K562 (cell line): ENCODE data around the gene RETSAT. TPM values are rescaled to one million over a fixed set of nuclear protein-coding genes. Genes with fewer than 3 reads are reported as not detected.

Experiments
- ARNT ChIP-seq, 2 experiments: fragments of 450-650 bp; IDR thresholded peaks; 2 replicates each; pipeline ENCODE4 v1.6.1; 2016; ENCODE audit warnings: mild to moderate bottlenecking in 1 of 2
- BCOR ChIP-seq: fragments of 450-650 bp; IDR thresholded peaks from 2 replicates; pipeline ENCODE4 v1.6.1; 2016
- C11orf30 ChIP-seq: fragments of 450-650 bp; IDR thresholded peaks from 2 replicates; pipeline ENCODE4 v1.6.1; 2016; ENCODE audit warnings: low read depth, mild to moderate bottlenecking
- CC2D1A ChIP-seq: fragments of 450-650 bp; IDR thresholded peaks from 2 replicates; pipeline ENCODE4 v1.6.1; 2017; ENCODE audit warnings: mild to moderate bottlenecking
- CTBP1 ChIP-seq: fragments of 450-650 bp; IDR thresholded peaks from 2 replicates; pipeline ENCODE4 v1.6.1; 2016; ENCODE audit warnings: borderline replicate concordance
- DACH1 ChIP-seq: fragments of 450-650 bp; IDR thresholded peaks from 2 replicates; pipeline ENCODE4 v1.6.1; 2018; ENCODE audit not compliant: partially characterized antibody
- DIDO1 ChIP-seq: fragments of 450-650 bp; IDR thresholded peaks from 2 replicates; pipeline ENCODE4 v1.6.1; 2016; ENCODE audit warnings: low read depth, missing biosample characterization, missing genetic modification characterization
- DNMT1 ChIP-seq: fragments of 450-650 bp; IDR thresholded peaks from 2 replicates; pipeline ENCODE4 v1.6.1; 2016; ENCODE audit warnings: antibody characterized with exemption, mild to moderate bottlenecking
- EP300 ChIP-seq: IDR thresholded peaks from 2 replicates; pipeline ENCODE4 v1.6.1; 2012; ENCODE audit warnings: low read length, improper control_type of control experiment
- HOMEZ ChIP-seq: fragments of 250-450 bp; sonication (Bioruptor Pico); IDR thresholded peaks from 2 replicates; pipeline ENCODE4 v1.4.0; 2020; ENCODE audit warnings: mild to moderate bottlenecking, moderate library complexity
- LARP7 ChIP-seq: fragments of 450-650 bp; IDR thresholded peaks from 2 replicates; pipeline ENCODE4 v1.6.1; 2016
- MTA2 ChIP-seq: fragments of 450-650 bp; IDR thresholded peaks from 2 replicates; pipeline ENCODE4 v1.6.1; 2016; ENCODE audit warnings: low read depth
- NCOR1 ChIP-seq: fragments of 450-650 bp; IDR thresholded peaks from 2 replicates; pipeline ENCODE4 v1.6.1; 2016; ENCODE audit warnings: mild to moderate bottlenecking, moderate library complexity
- NFE2 ChIP-seq: IDR thresholded peaks from 2 replicates; pipeline ENCODE4 v1.6.1; 2014; ENCODE audit warnings: antibody characterized with exemption, low read depth
- SMARCC2 ChIP-seq: fragments of 450-650 bp; IDR thresholded peaks from 2 replicates; pipeline ENCODE4 v1.6.1; 2017; ENCODE audit warnings: antibody characterized with exemption, moderate library complexity, mild to moderate bottlenecking, low read depth
- TCF3 ChIP-seq: sonication (generic); formaldehyde crosslinking; IDR thresholded peaks from 2 replicates; pipeline ENCODE4 v1.4.0; 2020; ENCODE audit warnings: mild to moderate bottlenecking, missing genetic modification reagents
- TRIM25 ChIP-seq: fragments of 450-650 bp; IDR thresholded peaks from 2 replicates; pipeline ENCODE4 v1.7.0; 2016; ENCODE audit warnings: borderline replicate concordance
- XRCC4 ChIP-seq: IDR thresholded peaks from one replicate; pipeline ENCODE4 v1.6.1; 2011; ENCODE audit not compliant: insufficient read depth, insufficient read length; ENCODE audit errors: extremely low read depth
- ZFPM2 ChIP-seq: fragments of 250-450 bp; sonication (Bioruptor Pico); IDR thresholded peaks from 2 replicates; pipeline ENCODE4 v1.5.1; 2022; ENCODE audit warnings: mild to moderate bottlenecking
- ZNF316 ChIP-seq: fragments of 450-650 bp; IDR thresholded peaks from 2 replicates; pipeline ENCODE4 v1.6.1; 2016
- polyA plus RNA-seq, 8 experiments: library from polyadenylated mRNA; depleted of rRNA in 4 of 8; stranded (reverse) in 5 of 8; unstranded in 3 of 8; fragments of >200 nt; fragmentation: Nextera tagmentation in 2 of 8; fragmentation: Illumina TruSeq in 1 of 8; extraction: Ambion mirVana in 2 of 8; extraction: Trizol in 1 of 8; gene quantifications; 2 replicates each; pipeline versions ENCODE4 v1.2.1 to v1.2.3, GENCODE V29; 2011 to 2014; ENCODE audit warnings: inconsistent platforms in 1 of 8, missing spikeins in 1 of 8
- total RNA-seq, 7 experiments: library from RNA; depleted of rRNA in 6 of 7; stranded (reverse); fragments of >200 nt in 6 of 7; fragmentation: Illumina TruSeq in 2 of 7; extraction: Trizol in 2 of 7; gene quantifications; 2 replicates each; pipeline versions ENCODE4 v1.2.1 to v1.2.3, GENCODE V29; 2011 to 2021; ENCODE audit warnings: low replicate concordance in 1 of 7
- TF ChIP-seq, protein P1 (sequence below): sonication (generic); formaldehyde crosslinking; IDR thresholded peaks from 2 replicates; pipeline ENCODE4 v1.8.1; 2023; ENCODE audit warnings: mild to moderate bottlenecking, missing genetic modification reagents, moderate library complexity
- TF ChIP-seq, protein P2 (sequence below): IDR thresholded peaks from 3 replicates; pipeline ENCODE4 v1.6.1; 2011; ENCODE audit warnings: borderline replicate concordance, mild to moderate bottlenecking; ENCODE audit not compliant: insufficient read length, insufficient read depth

RETSAT gene
- total and polyA plus RNA-seq, 9 of the 15 experiments (the other 6 are each of a cell fraction or from before 2014, with no cell fraction given), result 1.9 to 21.6 (median 16.5) TPM

DNA sequence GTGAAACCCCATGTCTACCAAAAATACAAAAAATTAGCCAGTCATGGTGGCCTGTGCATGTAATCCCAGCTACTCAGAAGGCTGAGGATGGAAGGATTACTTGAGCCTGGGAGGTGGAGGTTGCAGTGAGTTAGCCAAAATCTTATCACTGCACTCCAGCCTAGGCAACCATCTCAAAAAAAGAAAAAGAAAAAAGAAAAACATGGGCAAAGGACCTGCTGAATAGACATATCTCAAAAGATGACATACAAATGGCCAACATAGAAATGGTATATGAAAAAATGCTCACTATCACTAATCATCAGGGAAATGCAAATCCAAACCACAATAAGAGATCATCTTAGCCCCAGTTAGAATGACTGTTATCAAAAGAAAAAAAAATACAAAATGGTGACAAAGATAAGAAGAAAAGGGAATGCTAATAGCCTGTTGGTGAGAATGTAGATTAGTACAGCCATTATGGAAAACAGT is 25.1 kb downstream of the RETSAT start (continued):
- TF ChIP-seq MTA2 (peak; percentile 74), ZFPM2 (CRISPR knock-in tag) (no peak), NCOR1 (peak; percentile 84), EP300 (peak; percentile 67), DIDO1 (no peak), TRIM25 (no peak), DNMT1 (0 out of 2 replicates have a peak, but pooled peaks have one; percentile 30), BCOR (peak; percentile 67), NFE2 (peak; percentile 94), CTBP1 (peak; percentile 91), TCF3 (CRISPR knock-in tag) (peak; percentile 61), SMARCC2 (peak; percentile 82; the same call in 1 of the 2 replicates), C11orf30 (peak; percentile 97), XRCC4 (no peak), ZNF316 (peak; percentile 99), DACH1 (peak; percentile 69), CC2D1A (peak; percentile 68; the same call in 1 of the 2 replicates), HOMEZ (CRISPR knock-in tag) (no peak), ARNT (IDR thresholded peaks at IDR 0.05) (peak in 1 of 2 experiments; percentile 88; a peak in 2 of 4 replicates), LARP7 (peak; percentile 28; the same call in 1 of the 2 replicates)
- TF ChIP-seq, protein P1, sequence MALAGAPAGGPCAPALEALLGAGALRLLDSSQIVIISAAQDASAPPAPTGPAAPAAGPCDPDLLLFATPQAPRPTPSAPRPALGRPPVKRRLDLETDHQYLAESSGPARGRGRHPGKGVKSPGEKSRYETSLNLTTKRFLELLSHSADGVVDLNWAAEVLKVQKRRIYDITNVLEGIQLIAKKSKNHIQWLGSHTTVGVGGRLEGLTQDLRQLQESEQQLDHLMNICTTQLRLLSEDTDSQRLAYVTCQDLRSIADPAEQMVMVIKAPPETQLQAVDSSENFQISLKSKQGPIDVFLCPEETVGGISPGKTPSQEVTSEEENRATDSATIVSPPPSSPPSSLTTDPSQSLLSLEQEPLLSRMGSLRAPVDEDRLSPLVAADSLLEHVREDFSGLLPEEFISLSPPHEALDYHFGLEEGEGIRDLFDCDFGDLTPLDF (CRISPR knock-in tag), result no peak
- TF ChIP-seq, protein P2, sequence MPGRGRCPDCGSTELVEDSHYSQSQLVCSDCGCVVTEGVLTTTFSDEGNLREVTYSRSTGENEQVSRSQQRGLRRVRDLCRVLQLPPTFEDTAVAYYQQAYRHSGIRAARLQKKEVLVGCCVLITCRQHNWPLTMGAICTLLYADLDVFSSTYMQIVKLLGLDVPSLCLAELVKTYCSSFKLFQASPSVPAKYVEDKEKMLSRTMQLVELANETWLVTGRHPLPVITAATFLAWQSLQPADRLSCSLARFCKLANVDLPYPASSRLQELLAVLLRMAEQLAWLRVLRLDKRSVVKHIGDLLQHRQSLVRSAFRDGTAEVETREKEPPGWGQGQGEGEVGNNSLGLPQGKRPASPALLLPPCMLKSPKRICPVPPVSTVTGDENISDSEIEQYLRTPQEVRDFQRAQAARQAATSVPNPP, result no peak
